H1 (cell line): Measurements from ENCODE around the gene SOCS7. TPM values are rescaled to one million over a fixed set of nuclear protein-coding genes. Genes with fewer than 3 reads are reported as not detected.

Experiments
- ASH2L ChIP-seq: fragments of 200-600, 300-600 bp; sonication (generic); IDR thresholded peaks from one replicate; pipeline ENCODE4 v1.7.1; 2017; ENCODE audit warnings: low read length
- BACH1 ChIP-seq: IDR thresholded peaks from 2 replicates; pipeline ENCODE4 v1.6.1; 2012; ENCODE audit warnings: low read length, improper control_type of control experiment
- BCL11A ChIP-seq, 2 experiments: IDR thresholded peaks; one replicate each; pipeline ENCODE4 v1.6.1; 2011; ENCODE audit warnings: low read depth in 2 of 2, low read length in 2 of 2, mild to moderate bottlenecking in 2 of 2
- CEBPB ChIP-seq: IDR thresholded peaks from 2 replicates; pipeline ENCODE4 v1.6.1; 2012; ENCODE audit warnings: low read depth, low read length
- CHD2 ChIP-seq: IDR thresholded peaks from 2 replicates; pipeline ENCODE4 v1.6.1; 2012; ENCODE audit warnings: low read length, improper control_type of control experiment
- CTBP2 ChIP-seq: IDR thresholded peaks from 2 replicates; pipeline ENCODE4 v1.7.0; 2011; ENCODE audit warnings: borderline replicate concordance, mild to moderate bottlenecking, moderate library complexity, mixed read lengths, low read length; ENCODE audit not compliant: insufficient read depth, insufficient read length
- EP300 ChIP-seq, 2 experiments: IDR thresholded peaks; 1 replicate in 1 of 2; 2 replicates in 1 of 2; pipeline ENCODE4 v1.6.1; 2011 to 2012; ENCODE audit warnings: low read depth in 2 of 2, low read length in 2 of 2, mild to moderate bottlenecking in 2 of 2, borderline replicate concordance in 1 of 2, inconsistent platforms in 1 of 2, moderate library complexity in 1 of 2
- EZH2 ChIP-seq: fragments of 200-600 bp; sonication (generic); IDR thresholded peaks from 2 replicates; pipeline ENCODE4 v1.7.1; 2012; ENCODE audit warnings: low read depth, mild to moderate bottlenecking, moderate library complexity, low read length, inconsistent platforms; ENCODE audit not compliant: severe bottlenecking
- GABPA ChIP-seq: IDR thresholded peaks from 2 replicates; pipeline ENCODE4 v1.6.1; 2011; ENCODE audit warnings: mild to moderate bottlenecking, low read length, moderate library complexity, borderline replicate concordance; ENCODE audit not compliant: insufficient read depth
- JUND ChIP-seq: IDR thresholded peaks from 2 replicates; pipeline ENCODE4 v1.6.1; 2011; ENCODE audit warnings: mild to moderate bottlenecking, improper control_type of control experiment, low read length
- KDM1A ChIP-seq: fragments of 200-600, 300-600 bp; sonication (generic); IDR thresholded peaks from 2 replicates; pipeline ENCODE4 v1.7.1; 2016; ENCODE audit warnings: mild to moderate bottlenecking, low read length, borderline replicate concordance
- MAFK ChIP-seq: IDR thresholded peaks from 2 replicates; pipeline ENCODE4 v1.6.1; 2012; ENCODE audit warnings: low read depth, mild to moderate bottlenecking, improper control_type of control experiment, low read length
- NRF1 ChIP-seq: IDR thresholded peaks from 2 replicates; pipeline ENCODE4 v1.6.1; 2011; ENCODE audit warnings: mild to moderate bottlenecking, low read depth, low read length, improper control_type of control experiment
- RFX5 ChIP-seq: IDR thresholded peaks from 2 replicates; pipeline ENCODE4 v1.6.1; 2011; ENCODE audit warnings: low read depth, low read length, improper control_type of control experiment, borderline replicate concordance
- RNF2 ChIP-seq: fragments of 200-900, 300-1000 bp; sonication (generic); IDR thresholded peaks from 2 replicates; pipeline ENCODE4 v1.7.1; 2016; ENCODE audit warnings: borderline replicate concordance, low read depth, mild to moderate bottlenecking, antibody characterized with exemption, low read length; ENCODE audit not compliant: poor library complexity, severe bottlenecking; ENCODE audit errors: missing control alignments
- SIRT6 ChIP-seq: IDR thresholded peaks from one replicate; pipeline ENCODE4 v1.7.1; 2012; ENCODE audit warnings: low read length, inconsistent platforms
- SRF ChIP-seq: IDR thresholded peaks from 2 replicates; pipeline ENCODE4 v1.6.1; 2011; ENCODE audit warnings: mild to moderate bottlenecking, low read depth, low read length, moderate library complexity
- TAF1 ChIP-seq: IDR thresholded peaks from 2 replicates; pipeline ENCODE4 v1.6.1; 2011; ENCODE audit warnings: mild to moderate bottlenecking, low read depth, low read length
- TCF12 ChIP-seq: IDR thresholded peaks from 2 replicates; pipeline ENCODE4 v1.6.1; 2011; ENCODE audit warnings: low read depth, mild to moderate bottlenecking, low read length
- polyA plus RNA-seq, 7 experiments: library from polyadenylated mRNA; depleted of rRNA in 3 of 7; stranded (reverse) in 5 of 7; unstranded in 2 of 7; fragments of >200 nt in 5 of 7; fragments of 200-250 nt in 2 of 7; gene quantifications; 1 replicate in 5 of 7; 2 replicates in 1 of 7; 4 replicates in 1 of 7; pipeline versions ENCODE4 v1.2.1 to v1.2.3, GENCODE V29; 2011 to 2013; ENCODE audit warnings: missing spikeins in 2 of 7, mixed read lengths in 2 of 7
- total RNA-seq: library from RNA; stranded (reverse); fragmentation: NEBNext Ultra II Directional; extraction: Animal tissue kit (Norgen Biotek cat#: 25700); gene quantifications from 2 replicates; pipeline ENCODE4 v1.2.1, GENCODE V29; 2021
- TF ChIP-seq, protein P1 (sequence below): IDR thresholded peaks from 2 replicates; pipeline ENCODE4 v1.6.1; 2011; ENCODE audit warnings: low read length, improper control_type of control experiment
- TF ChIP-seq, protein P2 (sequence below): IDR thresholded peaks from 2 replicates; pipeline ENCODE4 v1.6.1; 2012; ENCODE audit warnings: inconsistent platforms

The SOCS7 gene
- total and polyA plus RNA-seq, 2 of the 8 experiments (the other 6 are each of a cell fraction or from before 2014, with no cell fraction given) = 13.5 to 26.9 TPM

DNA sequence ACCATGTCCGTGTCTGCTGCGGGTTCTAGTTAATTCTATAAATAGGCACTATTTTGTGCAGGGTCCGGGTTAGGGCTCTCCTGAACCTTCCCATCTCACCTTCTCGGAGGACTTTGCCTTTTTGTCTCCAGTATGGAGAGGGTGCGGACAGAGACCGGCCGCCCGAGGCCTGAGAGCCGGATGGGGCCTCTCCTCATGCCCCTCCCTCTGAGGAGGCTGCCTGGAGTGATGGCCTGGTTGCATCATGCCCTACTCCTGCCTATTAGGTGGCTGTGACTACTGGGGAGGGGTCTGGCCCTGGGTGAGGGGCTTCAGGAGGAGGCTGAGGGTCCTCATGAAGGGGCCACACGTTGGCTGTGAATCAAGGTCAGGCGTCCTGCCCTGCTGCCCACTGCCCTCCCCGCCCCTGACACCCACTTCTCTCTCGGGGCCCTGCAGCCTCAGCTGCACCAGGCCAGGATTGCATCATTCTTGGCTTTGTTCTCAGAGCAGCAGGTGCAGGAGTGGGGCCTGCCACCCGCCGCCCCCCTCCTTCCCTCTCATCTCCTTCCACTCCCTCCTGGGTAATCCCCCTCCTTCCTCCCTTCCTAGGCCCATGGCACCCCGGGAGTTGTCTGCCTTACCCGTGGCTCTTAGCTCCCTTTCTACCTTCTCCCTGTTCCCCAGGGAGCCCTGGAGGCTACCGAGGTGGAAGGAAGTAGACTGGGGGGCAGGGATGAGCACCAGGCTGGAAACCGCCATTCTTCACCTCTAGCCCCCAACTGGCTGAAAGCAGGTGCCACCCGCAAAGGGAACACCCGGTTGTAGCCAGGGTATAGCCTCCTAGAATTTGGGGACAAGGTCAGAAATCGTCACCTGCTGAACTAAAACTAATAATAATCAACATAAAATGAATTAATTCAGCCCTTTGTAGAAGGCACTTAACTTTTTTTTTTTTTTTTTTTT, 63.9 kb downstream of the SOCS7 start (continued):
- TF ChIP-seq CTBP2 (no peak), GABPA (0 out of 2 replicates have a peak, but pooled peaks have one; percentile 57), EZH2 (no peak), CHD2 (no peak), JUND (peak; percentile 91), TCF12 (peak; percentile 87), KDM1A (no peak), SIRT6 (no peak), ASH2L (no peak), SRF (no peak), RNF2 (no peak), BACH1 (no peak), EP300 (IDR thresholded peaks at IDR 0.05; ENCODE audit: borderline replicate concordance in 1 of 2, low read depth in 2 of 2, low read length in 2 of 2) (peak in 1 of 2 experiments; percentile 57; a peak in 1 of 3 replicates), NRF1 (no peak), TAF1 (peak; percentile 45; the same call in 1 of the 2 replicates), MAFK (no peak), CEBPB (peak; percentile 97), BCL11A (IDR thresholded peaks at IDR 0.05; ENCODE audit: low read depth in 2 of 2, low read length in 2 of 2) (no peak), RFX5 (no peak)
- TF ChIP-seq, protein P1, sequence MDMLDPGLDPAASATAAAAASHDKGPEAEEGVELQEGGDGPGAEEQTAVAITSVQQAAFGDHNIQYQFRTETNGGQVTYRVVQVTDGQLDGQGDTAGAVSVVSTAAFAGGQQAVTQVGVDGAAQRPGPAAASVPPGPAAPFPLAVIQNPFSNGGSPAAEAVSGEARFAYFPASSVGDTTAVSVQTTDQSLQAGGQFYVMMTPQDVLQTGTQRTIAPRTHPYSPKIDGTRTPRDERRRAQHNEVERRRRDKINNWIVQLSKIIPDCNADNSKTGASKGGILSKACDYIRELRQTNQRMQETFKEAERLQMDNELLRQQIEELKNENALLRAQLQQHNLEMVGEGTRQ = no peak
- TF ChIP-seq, protein P2, sequence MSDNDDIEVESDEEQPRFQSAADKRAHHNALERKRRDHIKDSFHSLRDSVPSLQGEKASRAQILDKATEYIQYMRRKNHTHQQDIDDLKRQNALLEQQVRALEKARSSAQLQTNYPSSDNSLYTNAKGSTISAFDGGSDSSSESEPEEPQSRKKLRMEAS = peak; percentile 71
